HL-60/S4 (cell line): Measurements from ENCODE around the gene CYP2J2.
"Not testable (repeated sequence)": the region's sequence is repeated elsewhere in the genome, so short reads cannot be mapped to it uniquely, and the experiment has no call there.

Source experiments
- in situ Hi-C: fragments of 300-500 bp; cut with MboI; formaldehyde crosslinking; loops from 2 replicates; pipeline ENCODE4 v1.14.3; 2022; ENCODE audit warnings: low sequenced_read_pairs

Gene CYP2J2

DNA sequence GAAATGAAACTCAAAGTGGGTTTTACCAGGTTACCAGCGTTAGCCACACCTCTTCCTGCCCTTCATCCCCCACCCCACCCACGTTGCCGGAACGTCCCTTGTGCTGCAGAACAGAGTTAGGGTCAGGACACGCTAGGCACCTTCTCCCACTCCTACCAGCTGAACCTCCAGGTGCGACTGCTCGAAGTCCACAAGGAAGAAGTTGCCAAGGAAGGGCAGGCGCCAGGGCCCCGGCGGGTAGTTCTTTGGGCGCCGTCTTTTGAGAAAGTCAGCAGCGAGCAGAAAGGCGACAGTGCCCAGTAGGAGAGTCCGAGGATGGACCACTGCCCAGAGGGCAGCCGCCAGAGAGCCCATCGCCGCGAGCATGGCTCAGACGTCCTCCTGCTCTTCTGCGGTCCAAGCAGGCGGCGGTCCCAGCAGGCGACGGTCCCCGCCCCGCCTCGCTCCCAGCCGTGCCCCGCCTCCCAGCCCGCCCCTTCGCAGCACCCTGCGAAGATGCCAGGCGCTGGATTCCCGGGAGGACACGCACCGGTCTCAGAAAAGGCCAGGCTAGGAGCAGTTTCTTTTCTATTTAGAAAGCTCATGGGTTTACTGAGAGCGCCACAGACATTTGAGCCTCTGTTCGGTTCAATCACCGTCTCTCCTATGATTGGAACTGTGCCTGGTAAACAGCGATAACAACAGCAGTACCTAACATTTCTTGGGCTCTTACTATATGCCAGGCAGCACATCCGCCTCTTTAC is at the start of gene CYP2J2:
Gene CYP2J2, minus strand, starts transcription at position 393 of the 743 bp plus-strand sequence. Its CDS starts 27 bp downstream, at position 366.
- in situ Hi-C loops: no loop called here

DNA sequence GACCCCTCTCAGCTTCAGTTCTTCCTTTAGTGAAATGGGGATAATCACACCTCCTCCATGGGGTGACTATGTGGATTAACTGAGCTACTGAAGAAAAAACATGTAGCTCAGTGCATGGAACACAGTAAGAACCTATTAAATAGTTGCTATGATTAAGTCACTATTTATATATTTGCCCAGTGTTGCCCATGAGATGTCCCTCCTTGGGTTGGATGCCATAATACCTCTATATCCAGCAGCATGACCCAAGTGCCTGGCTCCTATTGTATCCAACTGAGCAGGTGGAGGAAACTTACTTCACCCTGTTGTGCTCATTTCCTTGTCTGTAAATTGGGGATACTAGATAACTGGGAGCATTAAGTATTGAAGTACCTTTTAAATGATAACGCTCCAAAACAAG is 47.1 kb upstream of the CYP2J2 start:
- in situ Hi-C loops: no loop called here

GRCh38 chr1:59972216-59972927 is 45.8 kb upstream of the CYP2J2 start:
- in situ Hi-C loops: no loop called here

- in situ Hi-C loops: no loop called here
These were observed 44.9 kb upstream of the CYP2J2 start for GRCh38 chr1:59971464-59971911.

DNA sequence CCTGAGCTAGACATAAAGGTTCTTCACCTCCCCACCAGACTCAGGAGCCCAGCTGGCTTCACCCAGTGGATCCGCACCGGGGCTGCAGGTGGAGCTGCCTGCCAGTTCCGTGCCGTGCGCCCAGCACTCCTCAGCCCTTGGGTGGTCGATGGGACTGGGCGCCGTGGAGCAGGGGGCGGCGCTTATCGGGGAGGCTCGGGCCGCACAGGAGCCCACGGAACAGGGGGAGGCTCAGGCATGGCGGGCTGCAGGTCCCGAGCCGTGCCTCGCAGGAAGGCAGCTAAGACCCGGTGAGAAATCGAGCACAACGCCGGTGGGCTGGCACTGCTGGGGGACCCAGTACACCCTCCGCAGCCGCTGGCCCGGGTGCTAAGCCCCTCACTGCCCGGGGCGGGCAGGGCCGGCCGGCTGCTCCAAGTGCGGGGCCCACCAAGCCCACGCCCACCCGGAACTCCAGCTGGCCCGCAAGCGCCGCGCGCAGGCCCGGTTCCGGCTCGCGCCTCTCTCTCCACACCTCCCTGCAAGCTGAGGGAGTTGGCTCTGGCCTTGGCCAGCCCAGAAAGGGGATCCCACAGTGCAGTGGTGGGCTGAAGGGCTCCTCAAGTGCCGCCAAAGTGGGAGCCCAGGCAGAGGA is 43.1 kb upstream of the CYP2J2 start:
- in situ Hi-C loops: not testable (repeated sequence)

DNA sequence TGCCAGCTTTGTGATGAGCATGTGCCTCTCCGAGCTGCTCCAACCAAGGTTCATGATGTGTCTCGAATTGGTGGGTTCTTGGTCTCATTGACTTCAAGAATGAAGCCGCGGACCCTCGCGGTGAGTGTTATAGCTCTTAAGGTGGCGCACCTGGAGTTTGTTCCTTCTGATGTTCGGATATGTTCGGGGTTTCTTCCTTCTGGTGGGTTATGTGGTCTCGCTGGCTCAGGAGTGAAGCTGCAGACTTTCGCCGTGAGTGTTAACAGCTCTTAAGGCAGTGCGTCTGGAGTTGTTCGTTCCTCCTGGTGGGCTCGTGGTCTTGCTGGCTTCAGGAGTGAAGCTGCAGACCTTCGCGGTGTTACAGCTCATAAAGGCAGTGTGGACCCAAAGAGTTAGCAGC is 42.2 kb upstream of the CYP2J2 start:
- in situ Hi-C loops: not testable (repeated sequence)

DNA sequence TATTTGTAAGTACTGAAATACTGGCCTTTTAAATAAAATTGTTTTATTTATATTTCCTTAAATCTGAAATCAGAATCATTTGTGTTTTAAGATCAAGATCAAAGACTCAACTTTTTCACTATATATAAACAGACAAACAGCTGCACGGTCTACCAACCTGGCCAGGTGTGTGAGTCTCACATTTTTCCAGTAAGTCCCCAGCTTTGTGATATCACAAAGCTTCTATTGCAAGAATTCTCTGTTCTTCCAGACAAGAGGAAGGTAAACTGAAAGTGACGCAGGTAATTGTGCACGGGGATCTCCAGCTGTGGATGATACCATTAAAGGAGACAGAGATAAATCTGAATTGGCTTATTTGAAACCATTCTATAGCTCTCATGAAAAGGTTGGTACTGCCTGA is 41.2 kb upstream of the CYP2J2 start:
- in situ Hi-C loops: no loop called here

DNA sequence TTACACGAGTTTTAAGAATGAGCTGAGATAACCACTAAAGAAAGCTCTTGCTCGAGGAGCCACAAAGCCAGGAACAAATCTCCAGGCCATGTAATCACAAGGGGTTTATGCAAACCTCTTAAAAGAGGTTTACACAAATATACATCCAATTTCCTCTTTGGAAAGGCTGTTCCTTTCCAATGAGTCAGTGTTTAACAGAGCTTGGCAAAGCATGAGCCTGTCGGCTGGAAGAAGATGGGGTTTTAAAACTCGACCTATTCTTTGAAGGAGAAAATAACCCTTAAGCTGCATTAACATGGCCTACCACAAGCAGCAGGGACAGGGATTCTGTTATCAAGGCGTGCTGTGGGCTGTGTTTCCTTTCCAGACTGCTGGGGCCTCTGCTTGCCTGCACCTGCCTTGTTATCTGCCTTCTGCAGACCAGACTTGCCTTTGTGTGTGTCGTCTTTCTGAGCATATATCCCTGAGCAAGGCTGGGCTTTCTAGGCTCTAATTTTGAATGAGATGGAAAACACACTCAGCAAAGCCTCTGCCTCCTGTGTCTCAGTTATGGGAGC is 40.6 kb upstream of the CYP2J2 start:
- in situ Hi-C loops: no loop called here

DNA sequence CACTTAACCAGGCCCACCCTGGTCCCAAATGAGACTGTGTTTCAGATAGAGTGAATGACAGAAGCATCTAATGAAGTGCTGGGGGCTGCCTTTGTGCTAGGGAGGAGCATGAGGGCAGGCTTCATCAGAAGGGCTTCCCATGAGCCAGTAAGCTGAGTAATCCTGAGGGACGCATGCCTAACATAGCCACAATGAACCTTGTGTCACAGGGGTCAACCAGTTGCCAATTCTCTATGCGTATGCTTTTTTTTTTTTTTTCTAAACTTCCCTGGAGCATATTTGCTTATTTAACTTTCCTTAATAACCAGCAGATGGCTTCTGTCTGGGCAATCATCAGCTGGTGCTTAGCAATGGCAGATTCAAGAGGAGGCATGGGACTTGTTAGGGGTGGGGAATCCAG is 25.5 kb upstream of the CYP2J2 start:
- in situ Hi-C loops: no loop called here

DNA sequence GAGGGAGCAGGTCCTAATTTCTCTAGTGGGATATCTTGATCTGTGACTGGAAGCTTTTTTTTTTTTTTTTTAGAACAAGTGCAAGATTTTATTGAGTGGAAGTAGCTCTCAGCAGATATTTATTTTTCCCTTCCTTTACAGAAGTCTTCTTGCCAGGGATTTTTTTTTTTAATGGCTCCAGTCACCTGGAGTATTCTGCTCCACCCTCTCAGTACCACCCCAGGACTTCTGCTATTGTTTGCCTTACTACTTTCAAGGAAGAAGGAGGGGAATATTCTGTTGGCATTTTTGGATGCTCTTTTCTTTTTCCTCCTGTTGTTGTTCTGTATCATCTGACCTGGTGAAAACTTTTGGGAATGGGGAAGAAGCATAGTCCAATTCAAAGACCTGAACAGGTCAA is 23.1 kb upstream of the CYP2J2 start:
- in situ Hi-C loops: no loop called here

DNA sequence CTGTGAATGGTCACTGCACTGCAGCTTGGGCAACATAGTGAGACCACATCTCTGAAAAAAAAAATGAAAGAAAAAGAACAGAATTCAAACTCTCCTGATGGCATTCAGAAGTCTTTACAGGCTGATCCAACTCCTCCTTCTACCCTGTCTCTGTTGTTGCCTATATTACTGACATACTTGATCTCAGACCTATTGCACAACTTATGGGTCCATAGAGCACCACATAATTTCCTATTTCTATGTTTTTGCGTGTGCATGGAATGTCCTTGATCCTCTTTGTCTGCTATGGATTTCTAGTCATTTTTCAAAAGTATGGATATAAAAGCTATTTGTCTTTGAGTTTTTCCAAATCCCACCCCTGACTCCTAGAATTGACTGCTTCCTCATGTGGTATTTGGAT is 22.4 kb upstream of the CYP2J2 start:
- in situ Hi-C loops: no loop called here

GRCh38 chr1:59947047-59947938 is 20.7 kb upstream of the CYP2J2 start:
- in situ Hi-C loops: no loop called here

DNA sequence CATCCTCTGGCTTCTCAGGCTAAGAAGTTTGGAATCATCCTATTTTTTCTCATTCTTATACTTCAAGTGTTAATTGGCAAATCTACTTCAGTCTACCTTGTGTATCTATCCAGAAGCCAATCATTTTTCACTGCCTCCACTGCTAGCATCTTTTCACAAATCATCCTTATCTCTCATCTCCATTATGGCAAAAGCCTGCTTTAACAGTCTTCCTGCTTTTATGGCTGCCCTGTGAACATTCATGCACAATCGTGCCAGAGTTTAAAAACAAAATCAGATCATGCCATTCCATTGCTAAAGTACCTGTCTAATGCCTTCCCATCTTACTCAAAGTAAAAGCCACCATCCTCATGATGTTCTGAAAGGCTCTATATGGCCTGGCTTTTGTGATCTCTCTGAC is 19.2 kb upstream of the CYP2J2 start:
- in situ Hi-C loops: no loop called here

GRCh38 chr1:59939393-59939792 is 12.8 kb upstream of the CYP2J2 start:
- in situ Hi-C loops: no loop called here

DNA sequence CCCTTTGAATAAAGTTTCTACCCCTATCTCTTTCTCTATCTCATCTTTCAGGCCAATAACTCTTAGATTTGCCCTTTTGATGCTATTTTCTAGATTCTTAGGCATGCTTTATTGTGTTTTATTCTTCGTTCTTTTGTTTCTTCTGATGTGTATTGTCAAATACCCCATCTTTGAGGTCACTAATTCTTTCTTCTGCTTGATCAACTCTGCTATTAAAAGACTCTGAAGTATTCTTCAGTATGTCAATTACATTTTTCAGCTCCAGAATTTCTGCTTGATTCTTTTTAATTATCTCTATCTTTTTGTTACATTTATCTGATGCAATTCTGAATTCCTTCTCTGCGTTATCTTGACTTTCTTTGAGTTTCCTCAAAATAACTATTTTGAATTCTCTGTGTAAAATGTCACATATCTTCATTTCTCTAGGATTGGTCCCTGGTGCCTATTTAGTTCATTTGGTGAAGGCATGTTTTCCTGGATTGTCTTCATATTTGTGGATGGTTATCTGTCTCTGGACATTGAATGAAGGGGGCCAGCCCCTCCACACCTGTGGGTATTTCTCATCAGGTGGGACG is 11.2 kb upstream of the CYP2J2 start:
- in situ Hi-C loops: no loop called here

GRCh38 chr1:59936358-59936821 is 9.8 kb upstream of the CYP2J2 start:
- in situ Hi-C loops: no loop called here

- in situ Hi-C loops: no loop called here
These were observed 2.4 kb upstream of the CYP2J2 start for GRCh38 chr1:59928996-59929395.

- in situ Hi-C loops: no loop called here
These were observed 640 bp upstream of the CYP2J2 start for GRCh38 chr1:59927213-59927612.

GRCh38 chr1:59924653-59925052 is 1.9 kb downstream of the CYP2J2 start:
- in situ Hi-C loops: no loop called here

- in situ Hi-C loops: not testable (repeated sequence)
These were observed 5.2 kb downstream of the CYP2J2 start for GRCh38 chr1:59921258-59921899.
